HG03354 (cell line): ENCODE data around the gene UNC13B.
"Not testable (repeated sequence)": the region's sequence is repeated elsewhere in the genome, so short reads cannot be mapped to it uniquely, and the experiment has no call there.

Source experiments
- ATAC-seq: cut with Tn5 transposase; IDR thresholded peaks from one replicate; pipeline ENCODE4 v1.9.1; 2021; ENCODE audit warnings: mild to moderate bottlenecking; ENCODE audit not compliant: unreplicated experiment, poor library complexity, severe bottlenecking

The UNC13B gene

GRCh38 chr9:35161713-35162604 is at the start of gene UNC13B:
TSS of gene UNC13B (plus strand) at chr9:35162009. CDS start at chr9:35162284, 275 bp downstream.
- ATAC-seq: peak; percentile 67

- ATAC-seq: no peak
Measured at GRCh38 chr9:35112257-35113020, 49.4 kb upstream of the UNC13B start.

GRCh38 chr9:35114113-35114839 is 47.5 kb upstream of the UNC13B start:
- peak; percentile 11 for ATAC-seq

GRCh38 chr9:35114840-35115628 is 46.8 kb upstream of the UNC13B start:
- no peak for ATAC-seq

GRCh38 chr9:35115680-35116538 is 45.9 kb upstream of the UNC13B start, which contains the start of gene ATOSB:
TSS of gene ATOSB (minus strand) at chr9:35115862. CDS start at chr9:35108274, 7,588 bp downstream.
- ATAC-seq: peak; percentile 67

GRCh38 chr9:35116539-35116897 is 45.3 kb upstream of the UNC13B start:
- no peak for ATAC-seq

- peak; percentile 57 for ATAC-seq
Measured at GRCh38 chr9:35116898-35117551, 44.8 kb upstream of the UNC13B start.

- no peak for ATAC-seq
Measured at GRCh38 chr9:35134920-35135319, 26.9 kb upstream of the UNC13B start.

- ATAC-seq: no peak
Measured at GRCh38 chr9:35135988-35136387, 25.8 kb upstream of the UNC13B start.

- ATAC-seq: no peak
Measured at GRCh38 chr9:35136866-35137265, 24.9 kb upstream of the UNC13B start.

GRCh38 chr9:35140093-35140492 is 21.7 kb upstream of the UNC13B start:
- ATAC-seq: no peak

GRCh38 chr9:35142037-35142436 is 19.8 kb upstream of the UNC13B start:
- ATAC-seq: no peak

GRCh38 chr9:35147941-35148563 is 13.8 kb upstream of the UNC13B start:
- not testable (repeated sequence) for ATAC-seq

GRCh38 chr9:35152926-35153325 is 8.9 kb upstream of the UNC13B start:
- no peak for ATAC-seq

- ATAC-seq: no peak
Measured at GRCh38 chr9:35156781-35157180, 5.0 kb upstream of the UNC13B start.

GRCh38 chr9:35157836-35158235 is 4.0 kb upstream of the UNC13B start:
- ATAC-seq: not testable (repeated sequence)

- no peak for ATAC-seq
Measured at GRCh38 chr9:35158501-35159280, 3.1 kb upstream of the UNC13B start.
